ENCODE data around the gene FAT2. TPM values are rescaled to one million over a fixed set of nuclear protein-coding genes. Genes with fewer than 3 reads are reported as not detected.

The FAT2 gene
- total RNA-seq, 1 donor from 2014 or later = 2.8 TPM

GRCh38 chr5:151555760-151556576 lies 35.2 kb downstream of the FAT2 start:
- H3K9me3 Mint-ChIP-seq = no peaks in the 10 kb centered on the region
- H3K27ac Mint-ChIP-seq = no peak overlapping the region
- H3K4me1 Mint-ChIP-seq = no peaks in the 10 kb centered on the region
- peaks cover 3% of the 10 kb centered on the region for H3K36me3 Mint-ChIP-seq
- H3K27me3 Mint-ChIP-seq (ENCODE audit: low read depth) = no peaks in the 10 kb centered on the region
- no peak for DNase-seq (ENCODE audit: low spot score in 2 of 2, unreplicated experiment in 2 of 2)
- no peak overlapping the region for H3K4me3 Mint-ChIP-seq
- no peak for TF ChIP-seq CTCF (IDR thresholded peaks at IDR 0.05; ENCODE audit: unreplicated experiment)

GRCh38 chr5:151553695-151554094 lies 37.4 kb downstream of the FAT2 start:
- no peak for DNase-seq (ENCODE audit: low spot score in 2 of 2, unreplicated experiment in 2 of 2)
- peaks cover 3% of the 10 kb centered on the region for H3K36me3 Mint-ChIP-seq
- H3K27me3 Mint-ChIP-seq (ENCODE audit: low read depth) = no peaks in the 10 kb centered on the region
- H3K4me1 Mint-ChIP-seq = no peaks in the 10 kb centered on the region
- H3K27ac Mint-ChIP-seq = no peak overlapping the region
- no peak overlapping the region for H3K4me3 Mint-ChIP-seq
- no peak for TF ChIP-seq CTCF (IDR thresholded peaks at IDR 0.05; ENCODE audit: unreplicated experiment)
- no peaks in the 10 kb centered on the region for H3K9me3 Mint-ChIP-seq

- no peak overlapping the region for H3K27ac Mint-ChIP-seq
Measured at GRCh38 chr5:151553130-151553670, 37.9 kb downstream of the FAT2 start.

GRCh38 chr5:151551985-151552384 lies 39.1 kb downstream of the FAT2 start:
- Mint-ChIP-seq H3K27me3 (ENCODE audit: low read depth) (no peaks in the 10 kb centered on the region), H3K36me3 (peaks cover 3% of the 10 kb centered on the region), H3K9me3 (no peaks in the 10 kb centered on the region), H3K4me1 (peaks cover 4% of the 10 kb centered on the region), H3K4me3 (no peak overlapping the region), H3K27ac (no peak overlapping the region)
- TF ChIP-seq CTCF (IDR thresholded peaks at IDR 0.05; ENCODE audit: unreplicated experiment) = no peak
- no peak for DNase-seq (ENCODE audit: low spot score in 2 of 2, unreplicated experiment in 2 of 2)

More at GRCh38 chr5:151553130-151553670, 37.9 kb downstream of the FAT2 start:
- no peak overlapping the region for H3K4me3 Mint-ChIP-seq
- DNase-seq (ENCODE audit: low spot score in 2 of 2, unreplicated experiment in 2 of 2) = no peak
- H3K4me1 Mint-ChIP-seq = no peaks in the 10 kb centered on the region
- TF ChIP-seq CTCF (IDR thresholded peaks at IDR 0.05; ENCODE audit: unreplicated experiment) = no peak
- no peaks in the 10 kb centered on the region for H3K9me3 Mint-ChIP-seq
- H3K27me3 Mint-ChIP-seq (ENCODE audit: low read depth) = no peaks in the 10 kb centered on the region
- H3K36me3 Mint-ChIP-seq = peaks cover 3% of the 10 kb centered on the region

- no peak for TF ChIP-seq CTCF (IDR thresholded peaks at IDR 0.05; ENCODE audit: unreplicated experiment)
- peaks cover 4% of the 10 kb centered on the region for H3K4me1 Mint-ChIP-seq
- H3K9me3 Mint-ChIP-seq = no peaks in the 10 kb centered on the region
- no peaks in the 10 kb centered on the region for H3K27me3 Mint-ChIP-seq (ENCODE audit: low read depth)
- no peak overlapping the region for H3K27ac Mint-ChIP-seq
- peaks cover 6% of the 10 kb centered on the region for H3K36me3 Mint-ChIP-seq
- no peak for DNase-seq (ENCODE audit: low spot score in 2 of 2, unreplicated experiment in 2 of 2)
- no peak overlapping the region for H3K4me3 Mint-ChIP-seq
Measured at GRCh38 chr5:151550146-151550545, 41.0 kb downstream of the FAT2 start.
